GM21717 (cell line): ENCODE measurements around the gene ZNF556.
"Not testable (repeated sequence)": the region's sequence is repeated elsewhere in the genome, so short reads cannot be mapped to it uniquely, and the experiment has no call there.

ENCODE experiments used
- ATAC-seq: cut with Tn5 transposase; IDR thresholded peaks from one replicate; pipeline ENCODE4 v1.9.1; 2021; ENCODE audit warnings: mild to moderate bottlenecking, moderate library complexity; ENCODE audit not compliant: unreplicated experiment

Gene ZNF556

DNA sequence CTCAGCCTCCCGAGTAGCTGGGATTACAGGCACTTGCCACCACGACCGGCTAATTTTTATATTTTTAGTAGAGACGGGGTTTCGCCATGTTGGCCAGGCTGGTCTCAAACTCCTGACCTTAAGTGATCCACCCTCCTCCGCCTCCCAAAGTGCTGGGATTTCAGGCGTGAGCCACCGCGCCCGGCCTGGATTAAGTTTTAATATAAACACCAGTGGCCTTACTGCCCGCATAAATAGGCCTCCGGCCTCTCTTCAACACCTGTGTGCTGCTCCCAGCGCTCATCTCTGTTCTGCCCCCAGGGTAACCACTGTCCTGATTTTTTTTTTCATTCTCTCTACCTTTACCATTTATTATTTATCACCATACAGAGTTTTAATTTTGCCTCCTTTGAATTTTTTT lies 36.2 kb downstream of the ZNF556 start:
- not testable (repeated sequence) for ATAC-seq

DNA sequence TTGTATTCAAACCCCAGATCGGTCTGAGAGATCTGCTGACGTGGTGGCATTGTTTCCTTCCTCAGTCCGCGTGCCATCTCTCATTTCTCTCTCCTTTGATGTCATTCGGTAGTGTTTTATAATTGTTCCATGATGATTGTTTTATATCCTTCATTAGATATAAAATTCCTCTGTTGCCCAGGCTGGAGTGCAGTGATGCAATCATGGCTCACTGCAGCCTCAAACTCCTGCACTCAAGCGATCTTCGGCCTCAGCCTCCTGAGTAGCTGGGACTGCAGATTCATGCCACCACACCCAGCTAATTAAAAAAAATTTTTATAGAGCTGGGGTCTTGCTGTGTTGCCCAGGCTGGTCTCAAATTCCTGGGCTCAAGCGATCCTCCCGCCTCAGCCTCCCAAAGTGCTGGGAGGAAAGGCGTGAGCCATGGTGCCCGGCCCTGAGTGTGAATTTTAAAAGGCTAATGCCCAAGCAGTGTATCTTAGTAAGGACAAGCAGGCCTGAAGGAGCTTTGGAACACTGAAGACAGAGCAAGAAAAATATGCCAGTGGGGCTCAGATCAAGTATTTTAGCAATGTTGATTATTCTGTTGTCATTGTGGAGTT lies 38.9 kb downstream of the ZNF556 start:
- ATAC-seq: no peak

DNA sequence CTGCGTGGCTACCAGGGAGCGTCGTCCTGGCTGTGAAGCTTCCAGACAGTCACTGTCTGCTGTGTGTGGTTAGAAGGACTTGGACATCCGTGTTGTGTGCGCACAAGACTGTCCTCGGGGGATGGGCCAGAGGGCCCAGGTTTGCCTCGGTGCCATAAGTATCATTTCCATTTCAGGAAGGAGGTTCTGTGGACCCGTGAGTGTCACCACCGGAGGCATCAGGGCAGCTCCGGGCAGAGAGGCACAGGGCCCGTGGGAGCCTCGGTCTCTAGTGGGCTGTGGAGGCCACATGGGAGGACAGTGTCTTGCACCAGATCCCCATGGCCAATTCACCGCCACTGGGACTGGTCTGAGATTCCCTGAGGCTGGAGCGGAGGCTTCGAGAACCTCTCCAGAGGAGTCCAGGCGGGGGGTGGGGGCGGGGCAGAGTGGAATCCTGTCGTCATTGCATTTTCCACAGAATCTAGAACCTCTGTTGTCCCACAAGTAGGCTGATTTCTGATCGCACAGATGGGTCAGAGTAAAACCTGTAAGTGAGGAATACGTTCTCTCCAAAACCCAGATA lies 39.6 kb downstream of the ZNF556 start:
- ATAC-seq: no peak

DNA sequence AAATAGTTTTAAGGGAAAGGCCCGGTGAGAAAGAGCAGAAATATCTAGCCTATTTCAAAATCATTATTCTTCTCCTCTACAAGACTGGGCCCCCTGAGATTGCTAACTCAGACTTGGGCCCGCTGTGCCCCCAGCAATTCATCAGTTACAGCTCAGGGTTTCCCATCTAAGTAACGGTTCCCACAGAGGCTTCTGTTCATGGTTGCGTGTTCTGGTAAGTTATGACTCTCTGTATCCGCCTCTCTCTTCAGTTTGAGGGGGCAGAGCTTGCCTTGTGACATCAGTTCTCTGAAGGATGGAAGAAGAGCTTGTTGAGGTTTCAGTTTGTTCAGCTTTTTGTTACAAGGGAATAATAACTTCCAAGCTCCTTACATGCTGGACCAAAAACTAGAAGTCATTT lies 45.2 kb downstream of the ZNF556 start:
- no peak for ATAC-seq

DNA sequence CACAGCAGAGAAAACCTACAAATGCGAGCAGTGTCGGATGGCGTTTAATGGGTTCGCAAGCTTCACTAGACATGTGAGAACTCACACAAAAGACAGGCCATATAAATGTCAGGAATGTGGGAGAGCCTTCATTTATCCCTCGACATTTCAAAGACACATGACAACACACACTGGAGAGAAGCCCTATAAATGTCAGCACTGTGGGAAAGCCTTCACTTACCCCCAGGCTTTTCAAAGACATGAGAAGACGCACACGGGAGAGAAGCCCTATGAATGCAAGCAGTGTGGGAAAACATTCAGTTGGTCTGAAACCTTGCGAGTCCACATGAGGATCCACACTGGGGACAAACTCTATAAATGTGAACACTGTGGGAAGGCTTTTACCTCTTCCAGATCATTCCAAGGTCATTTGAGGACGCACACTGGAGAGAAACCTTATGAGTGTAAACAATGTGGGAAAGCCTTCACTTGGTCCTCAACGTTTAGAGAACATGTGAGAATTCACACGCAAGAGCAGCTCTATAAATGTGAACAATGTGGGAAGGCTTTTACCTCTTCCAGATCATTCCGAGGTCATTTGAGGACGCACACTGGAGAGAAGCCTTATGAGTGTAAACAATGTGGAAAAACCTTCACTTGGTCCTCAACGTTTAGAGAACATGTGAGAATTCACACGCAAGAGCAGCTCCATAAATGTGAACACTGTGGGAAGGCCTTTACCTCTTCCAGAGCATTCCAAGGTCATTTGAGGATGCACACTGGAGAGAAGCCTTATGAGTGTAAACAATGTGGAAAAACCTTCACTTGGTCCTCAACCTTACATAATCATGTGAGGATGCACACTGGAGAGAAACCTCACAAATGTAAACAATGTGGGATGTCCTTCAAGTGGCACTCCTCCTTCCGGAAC lies 50.4 kb downstream of the ZNF556 start:
- ATAC-seq: no peak

DNA sequence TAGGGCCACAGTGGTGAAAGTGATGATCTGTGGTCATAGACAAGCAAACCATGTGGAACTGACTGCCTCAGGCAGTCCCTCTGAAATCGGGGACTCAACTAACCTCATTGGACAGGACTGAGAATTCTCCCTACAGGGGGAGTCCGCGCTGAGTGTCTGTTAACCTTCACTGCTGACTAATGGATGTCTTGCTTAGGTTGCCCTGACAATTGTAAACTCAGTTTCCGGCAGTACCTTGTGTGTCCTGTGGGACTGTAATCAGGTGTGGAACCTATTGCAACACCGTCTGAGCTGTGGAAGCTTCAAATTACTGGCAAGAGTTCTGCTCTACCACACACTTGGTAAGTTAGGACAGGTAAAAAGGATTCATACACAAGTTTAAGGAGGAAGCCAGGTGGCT lies 55.9 kb downstream of the ZNF556 start:
- no peak for ATAC-seq

DNA sequence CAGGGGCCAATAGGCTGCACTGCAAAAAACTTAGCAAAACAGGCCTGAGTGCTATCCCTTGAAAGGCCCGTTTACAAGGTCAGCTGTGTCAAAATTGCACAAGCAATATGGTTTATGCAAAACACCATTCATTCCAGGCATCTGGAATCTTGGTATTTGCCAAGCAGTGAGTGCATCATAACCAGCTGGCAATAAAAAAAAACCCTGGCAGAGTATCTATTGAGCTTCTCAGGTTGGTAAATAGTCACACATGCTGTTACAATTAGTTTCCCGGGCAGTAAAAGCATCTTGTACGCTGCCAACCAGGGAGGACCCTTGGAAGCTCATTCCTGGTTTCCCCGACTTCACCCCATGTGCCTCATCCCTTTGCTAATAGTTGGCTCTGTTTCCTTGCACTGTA lies 56.4 kb downstream of the ZNF556 start:
- ATAC-seq: no peak

DNA sequence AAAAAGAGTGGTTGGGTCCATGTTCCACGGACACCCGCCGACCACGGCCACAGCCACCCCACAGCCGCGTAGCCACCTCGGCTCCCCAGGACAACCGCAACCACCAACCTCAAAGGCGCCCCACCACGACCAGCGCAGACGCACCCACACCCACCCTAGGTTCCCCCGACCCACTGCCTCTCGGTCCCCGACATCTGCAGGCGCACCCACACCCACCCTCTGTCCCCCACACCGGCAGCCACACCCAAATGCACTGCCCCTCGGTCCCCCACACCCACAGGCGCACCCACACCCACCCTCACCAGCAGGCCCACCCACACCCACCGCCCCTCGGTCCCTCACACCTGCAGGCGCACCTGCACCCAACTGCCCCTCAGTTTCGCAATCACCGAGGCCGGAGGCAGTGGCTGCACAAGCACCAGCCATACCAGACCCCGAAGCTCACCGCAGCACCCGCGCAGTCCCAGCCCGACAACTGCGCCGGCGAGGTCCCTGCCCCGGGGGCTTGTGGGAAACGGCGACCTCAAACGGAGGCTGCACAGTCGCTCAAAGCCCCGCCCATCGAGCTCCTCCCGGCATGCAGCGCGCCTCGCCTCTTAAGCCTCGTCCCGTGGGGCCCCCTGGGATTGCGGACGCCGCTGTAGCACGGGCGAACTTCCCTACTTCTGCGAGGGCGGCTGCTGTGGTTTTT lies 59.4 kb downstream of the ZNF556 start:
- no peak for ATAC-seq

DNA sequence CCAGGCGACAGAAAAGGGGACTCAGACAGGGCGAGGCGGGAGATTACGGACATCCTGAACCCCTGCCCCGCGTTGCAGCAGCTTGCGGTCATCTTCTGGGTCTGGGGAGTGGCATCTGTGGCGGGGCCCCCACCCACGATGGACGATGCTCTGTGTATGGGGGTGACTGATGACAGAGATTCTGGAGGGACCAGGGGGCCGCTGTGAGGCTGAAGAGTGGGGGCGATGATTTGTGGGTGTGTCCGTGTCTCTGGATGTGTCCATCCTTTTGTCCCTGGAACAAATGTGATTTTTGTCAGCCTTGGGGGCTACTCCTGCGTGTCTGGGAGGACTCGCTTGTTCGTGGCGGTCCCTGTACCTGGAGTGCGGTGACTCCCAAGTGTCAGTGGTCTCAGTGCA lies 59.9 kb downstream of the ZNF556 start:
- no peak for ATAC-seq
